Inflammatory macrophage treated with lipopolysaccharide for 1 hour (primary cell): Measurements from ENCODE around the gene TLCD3B.

Experiments used
- DNase-seq, 2 donors: peaks; one replicate each; pipeline ENCODE4 v3.0.0-alpha.2; 2020 to 2022

The TLCD3B gene, protein sequence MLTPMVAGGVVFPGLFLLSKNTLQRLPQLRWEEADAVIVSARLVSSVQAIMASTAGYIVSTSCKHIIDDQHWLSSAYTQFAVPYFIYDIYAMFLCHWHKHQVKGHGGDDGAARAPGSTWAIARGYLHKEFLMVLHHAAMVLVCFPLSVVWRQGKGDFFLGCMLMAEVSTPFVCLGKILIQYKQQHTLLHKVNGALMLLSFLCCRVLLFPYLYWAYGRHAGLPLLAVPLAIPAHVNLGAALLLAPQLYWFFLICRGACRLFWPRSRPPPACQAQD

DNA sequence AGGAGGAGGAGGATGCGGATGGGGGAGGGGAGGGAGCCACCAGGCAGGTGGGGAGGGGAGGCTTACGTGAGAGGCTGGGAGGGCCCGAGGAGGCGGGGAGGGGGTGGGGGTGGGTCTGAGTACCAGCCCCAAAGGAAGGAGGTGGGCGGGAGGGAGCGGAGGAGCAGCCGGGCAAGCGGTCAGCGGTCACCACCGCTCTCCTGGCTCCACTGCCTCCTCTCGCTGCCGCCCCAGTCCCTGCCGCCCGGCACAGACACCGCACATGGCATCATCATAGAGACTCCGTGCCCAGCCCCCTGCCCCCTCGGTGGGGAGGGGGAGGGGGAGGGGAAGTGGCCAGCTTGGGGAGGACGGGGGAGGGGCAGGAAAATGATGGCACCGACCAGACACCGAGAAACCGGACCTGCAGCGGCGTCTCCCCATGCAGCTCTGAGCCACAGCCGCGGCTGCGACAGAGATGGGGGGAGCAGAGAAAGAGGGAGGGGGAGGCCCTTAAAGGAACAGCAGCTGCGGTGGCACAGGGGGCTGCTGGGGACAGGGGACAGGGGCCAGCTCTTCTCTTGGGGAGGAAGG lies at the start of gene TLCD3B:
TLCD3B (minus strand) TSS at position 431 of the 573 bp plus-strand sequence. CDS start 744 bp downstream, outside the sequence.
- DNase-seq = no peak

DNA sequence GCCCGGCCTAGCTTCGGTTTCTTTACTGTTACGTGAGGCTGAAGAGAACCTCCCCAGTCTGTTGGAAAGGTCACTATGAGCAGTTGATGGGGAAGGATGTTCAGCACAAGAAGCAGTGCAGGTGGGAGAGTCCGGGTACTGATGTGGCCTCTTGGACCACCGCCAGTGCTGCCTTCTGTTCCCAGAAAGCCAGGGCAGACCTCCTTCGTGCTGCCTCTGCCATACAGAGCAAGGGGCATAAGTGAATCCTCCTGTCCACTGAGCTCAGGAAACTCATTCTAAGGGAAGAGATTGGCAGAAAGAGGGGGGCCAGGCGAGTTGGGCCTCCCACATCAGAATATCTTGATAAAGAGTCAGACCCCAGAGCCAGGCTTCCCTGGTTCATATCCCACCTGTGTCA lies 48.4 kb upstream of the TLCD3B start:
- no peak for DNase-seq

DNA sequence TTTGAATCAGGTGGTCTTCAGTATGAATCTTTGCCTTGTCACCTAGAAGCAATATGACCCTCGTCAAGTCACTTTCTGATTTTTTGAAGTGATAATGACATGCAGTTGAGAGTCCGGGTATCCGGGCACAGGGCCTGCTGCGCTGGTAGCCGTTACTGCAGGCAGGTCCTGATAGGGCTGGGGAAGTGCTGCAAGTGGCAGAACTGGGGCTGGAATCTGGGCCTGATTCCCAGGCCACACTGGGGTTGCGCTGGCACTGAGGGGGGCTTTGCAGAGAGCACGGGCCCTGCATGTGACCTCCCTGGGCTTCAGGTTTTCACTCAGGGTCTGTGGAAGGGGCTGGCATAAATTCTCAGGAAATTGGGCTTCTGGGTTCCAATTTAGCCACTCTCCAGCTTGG lies 47.7 kb upstream of the TLCD3B start:
- no peak for DNase-seq

DNA sequence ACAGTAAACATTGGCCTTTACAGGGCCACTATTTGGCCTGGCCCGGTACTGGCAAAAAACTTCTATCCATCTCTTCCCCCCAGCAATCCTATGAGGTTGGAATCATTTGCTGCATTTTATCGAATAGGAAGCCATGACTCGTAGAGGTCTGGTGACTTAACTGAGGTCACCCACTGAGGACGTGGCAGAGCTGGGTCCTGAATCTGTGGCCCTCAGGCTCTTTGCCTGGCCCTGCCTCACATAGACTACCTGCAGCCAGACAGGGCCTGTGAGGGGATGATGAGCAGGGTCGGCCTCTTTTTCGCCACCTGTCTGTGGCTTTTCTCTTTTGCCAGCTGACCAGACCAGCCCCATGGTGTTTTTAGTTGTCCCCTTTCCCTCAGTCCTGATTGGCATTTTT lies 46.6 kb upstream of the TLCD3B start:
- DNase-seq = no peak

DNA sequence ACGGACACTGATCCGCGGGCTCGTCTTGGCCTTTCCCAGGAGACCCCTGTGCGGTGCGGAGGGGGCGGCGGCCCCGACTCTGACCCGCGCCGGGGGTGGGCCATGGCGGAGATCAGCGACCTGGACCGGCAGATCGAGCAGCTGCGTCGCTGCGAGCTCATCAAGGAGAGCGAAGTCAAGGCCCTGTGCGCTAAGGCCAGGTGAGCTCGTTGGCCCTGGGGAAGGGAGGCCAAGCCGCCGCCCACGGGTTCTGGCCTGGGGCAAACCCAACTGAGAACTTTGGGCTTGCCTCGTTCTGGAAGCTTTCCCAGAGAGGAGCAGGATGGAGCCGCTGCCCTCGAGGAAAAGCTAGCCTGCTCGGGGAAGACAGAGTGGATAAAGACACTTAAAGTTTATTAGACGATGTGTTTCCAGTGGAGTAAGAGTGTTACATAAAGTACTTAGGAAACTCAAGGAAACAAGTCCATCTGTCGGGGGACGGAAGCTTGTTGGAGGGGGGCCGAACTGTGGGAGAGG lies 45.3 kb upstream of the TLCD3B start:
- no peak for DNase-seq

DNA sequence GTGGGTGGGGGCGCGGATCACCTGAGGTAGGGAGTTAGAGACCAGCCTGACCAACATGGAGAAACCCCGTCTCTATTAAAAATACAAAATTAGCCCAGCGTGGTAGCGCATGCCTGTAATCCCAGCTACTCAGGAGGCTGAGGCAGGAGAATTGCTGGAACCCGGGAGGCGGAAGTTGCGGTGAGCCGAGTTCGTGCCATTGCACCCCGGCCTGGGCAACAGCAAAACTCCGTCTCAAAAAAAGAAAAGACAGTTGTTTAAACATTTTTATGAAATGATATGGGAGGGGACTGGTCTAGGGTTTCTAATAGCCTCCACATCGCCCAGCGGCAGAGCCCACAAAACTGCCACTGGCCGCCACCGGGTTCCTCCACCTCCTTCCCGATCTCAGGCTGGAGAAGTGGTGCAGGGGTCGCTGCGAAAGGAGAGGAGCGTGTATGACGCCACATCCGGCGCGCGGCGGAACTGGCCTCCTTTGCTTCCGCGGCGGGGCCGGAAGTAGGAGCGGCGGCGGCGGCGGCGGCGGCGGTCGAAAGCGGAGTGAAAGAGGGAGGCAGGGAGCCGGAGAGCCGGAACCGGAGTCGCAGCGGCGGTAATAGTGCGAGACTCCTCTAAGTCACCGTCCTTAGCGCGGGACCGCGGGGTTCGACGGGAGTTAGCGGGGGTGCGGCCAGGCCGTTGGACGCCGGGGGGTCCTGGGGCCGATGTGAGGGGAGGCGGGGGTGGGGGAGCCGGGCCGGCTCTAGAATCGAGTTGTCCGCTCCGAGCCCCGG lies 44.6 kb upstream of the TLCD3B start, which contains the start of gene PPP4C:
PPP4C (plus strand) TSS at position 492 of the 773 bp plus-strand sequence. CDS start 384 bp downstream, outside the sequence.
- peak; percentile 83 to 90 for DNase-seq

DNA sequence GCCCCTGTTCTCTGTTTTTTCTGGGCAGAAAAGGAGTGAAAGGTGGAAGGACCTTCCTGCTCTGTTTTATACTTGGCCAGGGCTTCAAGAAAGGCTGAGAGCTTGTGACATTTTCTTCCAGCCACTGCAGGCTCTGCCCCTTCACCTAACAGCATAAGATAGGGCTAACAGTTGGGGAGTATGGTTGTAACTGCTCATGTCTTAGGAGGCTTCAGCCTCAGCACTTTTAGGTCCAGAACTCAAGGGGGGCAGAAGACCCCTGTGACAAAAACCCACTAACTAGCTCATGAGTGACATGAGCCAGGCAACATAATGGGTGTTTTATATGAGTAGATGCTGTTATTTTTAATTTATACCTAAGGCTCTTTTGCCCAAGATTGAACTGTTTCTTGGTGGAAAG lies 39.4 kb upstream of the TLCD3B start:
- DNase-seq = no peak

DNA sequence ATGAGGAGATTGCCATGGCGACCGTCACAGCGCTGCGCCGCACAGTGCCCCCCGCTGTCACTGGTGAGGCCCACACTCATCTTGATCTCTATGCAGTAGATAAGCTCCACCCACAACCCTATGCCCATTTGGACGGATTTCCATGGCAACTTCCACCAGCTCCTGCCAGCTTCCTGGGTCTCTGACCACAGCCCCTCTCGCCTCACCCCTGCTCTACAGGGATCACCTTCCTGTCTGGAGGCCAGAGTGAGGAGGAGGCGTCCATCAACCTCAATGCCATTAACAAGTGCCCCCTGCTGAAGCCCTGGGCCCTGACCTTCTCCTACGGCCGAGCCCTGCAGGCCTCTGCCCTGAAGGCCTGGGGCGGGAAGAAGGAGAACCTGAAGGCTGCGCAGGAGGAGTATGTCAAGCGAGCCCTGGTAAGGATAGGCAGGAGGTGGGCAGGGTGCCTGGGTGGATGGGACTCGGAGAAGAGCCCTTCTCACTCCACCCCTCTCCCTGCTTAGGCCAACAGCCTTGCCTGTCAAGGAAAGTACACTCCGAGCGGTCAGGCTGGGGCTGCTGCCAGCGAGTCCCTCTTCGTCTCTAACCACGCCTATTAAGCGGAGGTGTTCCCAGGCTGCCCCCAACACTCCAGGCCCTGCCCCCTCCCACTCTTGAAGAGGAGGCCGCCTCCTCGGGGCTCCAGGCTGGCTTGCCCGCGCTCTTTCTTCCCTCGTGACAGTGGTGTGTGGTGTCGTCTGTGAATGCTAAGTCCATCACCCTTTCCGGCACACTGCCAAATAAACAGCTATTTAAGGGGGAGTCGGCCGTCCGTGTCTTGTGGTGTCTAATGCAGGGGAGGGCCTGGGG lies 38.8 kb upstream of the TLCD3B start:
- no peak for DNase-seq

DNA sequence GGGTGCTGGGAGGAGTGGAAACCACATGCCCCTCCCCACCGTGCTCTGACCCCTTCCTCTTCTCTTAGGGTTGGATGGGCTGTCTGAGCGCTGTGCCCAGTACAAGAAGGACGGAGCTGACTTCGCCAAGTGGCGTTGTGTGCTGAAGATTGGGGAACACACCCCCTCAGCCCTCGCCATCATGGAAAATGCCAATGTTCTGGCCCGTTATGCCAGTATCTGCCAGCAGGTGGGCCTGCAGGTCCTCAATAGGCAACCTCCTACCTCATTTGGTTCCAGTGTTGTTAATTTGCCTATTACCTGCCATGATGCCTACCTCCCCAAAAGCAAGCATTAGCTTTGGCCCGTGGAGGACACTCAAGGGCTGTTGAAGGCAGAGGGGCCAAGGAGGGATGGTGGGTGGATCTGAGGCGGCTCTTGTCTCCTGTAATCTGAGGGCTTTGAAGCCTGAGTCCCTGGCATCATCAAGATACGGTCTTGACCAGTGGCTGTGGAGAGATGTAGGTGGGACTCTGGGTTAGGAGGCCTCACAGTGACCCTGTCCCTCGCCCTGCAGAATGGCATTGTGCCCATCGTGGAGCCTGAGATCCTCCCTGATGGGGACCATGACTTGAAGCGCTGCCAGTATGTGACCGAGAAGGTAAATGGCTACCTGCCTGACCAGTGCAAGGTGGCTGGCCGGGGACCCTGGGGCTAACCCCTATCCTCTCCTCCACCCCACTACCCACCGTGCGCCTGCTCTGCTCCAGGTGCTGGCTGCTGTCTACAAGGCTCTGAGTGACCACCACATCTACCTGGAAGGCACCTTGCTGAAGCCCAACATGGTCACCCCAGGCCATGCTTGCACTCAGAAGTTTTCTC lies 37.9 kb upstream of the TLCD3B start:
- peak; percentile 9 to 52 for DNase-seq

DNA sequence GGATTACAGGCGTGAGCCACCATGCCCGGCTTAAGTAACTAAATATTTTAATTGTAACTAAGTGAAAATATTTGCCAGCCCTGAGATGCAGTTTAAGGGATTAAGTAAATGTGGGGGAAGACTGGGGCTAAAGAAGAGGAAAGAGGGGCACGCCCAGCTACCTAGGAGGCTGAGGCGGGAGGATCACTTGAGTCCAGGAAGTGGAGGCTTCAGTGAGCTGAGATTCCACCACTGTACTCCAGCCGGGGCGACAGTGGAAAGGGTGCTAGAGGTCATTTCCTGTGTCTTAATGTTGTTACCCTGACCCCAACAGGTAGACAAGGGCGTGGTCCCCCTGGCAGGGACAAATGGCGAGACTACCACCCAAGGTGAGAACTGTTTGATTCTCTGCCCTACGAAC lies 37.3 kb upstream of the TLCD3B start:
- DNase-seq = no peak

DNA sequence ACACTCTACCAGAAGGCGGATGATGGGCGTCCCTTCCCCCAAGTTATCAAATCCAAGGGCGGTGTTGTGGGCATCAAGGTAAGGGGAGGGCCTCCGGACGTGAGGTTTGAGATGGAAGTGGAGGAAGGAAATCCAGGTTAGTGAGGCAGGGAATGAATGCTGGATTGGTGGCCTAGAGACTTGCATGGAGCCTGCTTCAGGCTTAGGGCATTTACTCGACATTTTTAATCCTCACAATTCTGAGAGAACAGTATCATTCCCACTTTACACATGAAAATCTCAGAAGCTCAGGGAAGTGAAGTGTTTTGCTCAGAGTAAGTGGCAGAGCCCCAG lies 36.5 kb upstream of the TLCD3B start:
- no peak for DNase-seq

DNA sequence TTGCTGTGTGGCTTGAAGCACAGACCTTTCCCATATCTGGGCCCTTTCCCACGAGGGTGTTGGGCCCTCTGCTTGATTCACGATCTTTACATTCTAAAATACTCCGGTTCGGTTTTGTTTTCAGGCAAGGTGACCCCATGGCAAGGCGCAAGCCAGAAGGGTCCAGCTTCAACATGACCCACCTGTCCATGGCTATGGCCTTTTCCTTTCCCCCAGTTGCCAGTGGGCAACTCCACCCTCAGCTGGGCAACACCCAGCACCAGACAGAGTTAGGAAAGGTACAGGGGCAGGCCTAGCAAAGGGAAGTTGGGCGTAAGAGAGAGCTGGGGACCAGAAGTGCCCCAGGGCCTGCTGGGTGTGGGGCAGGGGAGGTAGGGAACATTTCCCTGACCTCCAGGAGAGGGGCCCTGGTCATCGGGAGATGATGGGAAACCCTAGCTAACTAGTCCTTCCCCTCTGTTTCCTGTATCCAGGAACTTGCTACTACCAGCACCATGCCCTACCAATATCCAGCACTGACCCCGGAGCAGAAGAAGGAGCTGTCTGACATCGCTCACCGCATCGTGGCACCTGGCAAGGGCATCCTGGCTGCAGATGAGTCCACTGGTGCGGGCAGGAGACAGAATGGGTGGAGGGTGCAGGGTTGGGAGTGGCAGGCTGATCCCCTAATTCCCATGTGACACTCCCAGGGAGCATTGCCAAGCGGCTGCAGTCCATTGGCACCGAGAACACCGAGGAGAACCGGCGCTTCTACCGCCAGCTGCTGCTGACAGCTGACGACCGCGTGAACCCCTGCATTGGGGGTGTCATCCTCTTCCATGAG lies 35.9 kb upstream of the TLCD3B start:
- peak; percentile 46 to 63 for DNase-seq

DNA sequence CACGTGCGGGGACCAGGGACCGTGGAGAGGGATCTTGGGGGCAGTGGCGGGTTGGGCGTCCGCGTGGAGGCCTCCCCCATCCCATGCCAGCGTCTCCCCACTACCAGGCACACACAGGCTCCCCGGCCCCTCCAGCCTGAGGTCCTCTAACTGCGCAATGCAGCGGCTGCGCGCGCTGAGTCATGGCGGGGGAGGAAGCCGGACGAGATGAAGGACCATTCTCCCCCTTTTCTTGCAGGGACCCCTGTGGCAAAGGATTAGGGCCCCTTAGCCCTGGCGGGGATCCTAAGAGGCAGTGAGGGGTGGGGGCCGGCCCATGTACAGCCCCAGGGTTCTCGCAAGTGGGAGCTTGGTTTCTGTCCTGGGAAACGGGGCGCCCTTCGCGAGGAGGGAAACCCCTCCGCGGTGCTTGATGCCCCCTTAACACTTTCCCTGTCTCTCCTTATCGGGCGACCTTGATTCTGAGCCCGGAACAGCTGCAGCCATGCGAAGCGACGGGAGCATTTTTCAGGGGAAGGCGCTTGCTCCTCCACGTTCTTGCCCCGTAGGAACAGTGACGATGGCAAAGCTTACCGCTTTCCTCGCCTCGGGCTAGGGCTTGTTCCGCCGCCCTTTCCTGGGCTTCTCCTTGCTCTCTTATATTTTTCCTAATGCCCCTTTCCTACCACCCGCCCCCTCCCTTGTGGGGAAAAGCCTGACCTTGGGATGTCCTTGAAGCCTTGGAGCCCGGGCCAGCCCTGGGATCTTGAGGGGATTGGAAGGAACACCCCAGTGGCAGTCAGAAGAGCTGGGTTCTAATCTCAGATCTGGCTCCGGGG lies 35.1 kb upstream of the TLCD3B start:
- DNase-seq = peak; percentile 55 to 62

DNA sequence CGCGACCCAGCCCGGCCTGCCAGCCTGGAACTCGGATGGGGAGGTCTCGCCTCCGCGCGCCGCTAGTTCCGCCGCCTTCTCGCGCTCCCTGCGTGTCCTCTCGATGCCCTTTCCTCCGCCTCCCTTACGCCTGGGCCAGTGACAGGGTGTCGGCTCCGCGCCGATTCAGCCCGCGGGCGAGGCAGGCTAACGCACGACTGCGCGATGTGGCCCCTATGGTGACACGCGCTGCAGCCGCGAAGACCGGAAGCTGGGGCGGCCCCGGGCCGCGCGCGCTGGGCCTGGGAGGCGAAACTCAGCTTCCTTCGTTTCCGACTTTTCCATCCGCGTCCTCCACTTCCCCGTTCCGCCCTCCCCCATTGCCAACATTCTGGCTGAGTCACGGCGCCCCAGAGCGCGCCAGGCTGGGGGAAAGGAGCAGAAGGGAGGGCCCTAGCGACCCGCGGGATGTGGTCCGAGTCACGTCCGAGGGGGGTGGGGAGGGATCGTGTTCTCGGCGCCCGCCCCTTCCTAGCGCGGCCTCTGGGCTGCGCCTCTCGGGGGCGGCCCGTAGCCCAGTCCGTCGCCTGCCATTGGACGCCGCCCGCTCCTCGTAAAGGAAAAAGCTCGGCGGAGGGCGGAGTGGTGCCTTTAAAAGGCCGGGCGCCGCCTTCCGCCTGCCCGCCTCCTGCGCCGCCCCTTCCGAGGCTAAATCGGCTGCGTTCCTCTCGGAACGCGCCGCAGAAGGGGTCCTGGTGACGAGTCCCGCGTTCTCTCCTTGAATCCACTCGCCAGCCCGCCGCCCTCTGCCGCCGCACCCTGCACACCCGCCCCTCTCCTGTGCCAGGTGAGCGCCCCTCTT lies 34.3 kb upstream of the TLCD3B start, which contains the start of gene ALDOA:
ALDOA (plus strand) TSS at position 659 of the 841 bp plus-strand sequence. CDS start 1,138 bp downstream, outside the sequence.
- DNase-seq = peak; percentile 97

DNA sequence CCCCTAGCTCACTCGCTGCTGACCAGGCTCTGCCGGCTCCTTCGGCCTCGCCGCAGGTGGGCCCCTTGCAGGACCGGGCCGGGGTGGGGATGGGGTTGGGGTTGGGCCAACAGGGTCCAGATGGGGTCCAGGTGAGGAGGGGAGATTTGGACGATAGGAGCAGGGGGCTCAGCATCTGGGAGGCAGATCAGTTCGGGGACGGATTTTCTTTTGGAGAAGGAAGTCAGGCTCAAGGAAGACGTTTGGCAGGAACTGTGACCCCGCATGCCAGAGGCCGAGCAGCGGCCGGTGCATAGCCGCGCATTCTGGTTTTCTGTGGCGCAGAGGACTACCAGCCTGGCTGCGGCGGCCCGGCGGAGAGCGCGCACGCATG lies 33.6 kb upstream of the TLCD3B start:
- no peak for DNase-seq

DNA sequence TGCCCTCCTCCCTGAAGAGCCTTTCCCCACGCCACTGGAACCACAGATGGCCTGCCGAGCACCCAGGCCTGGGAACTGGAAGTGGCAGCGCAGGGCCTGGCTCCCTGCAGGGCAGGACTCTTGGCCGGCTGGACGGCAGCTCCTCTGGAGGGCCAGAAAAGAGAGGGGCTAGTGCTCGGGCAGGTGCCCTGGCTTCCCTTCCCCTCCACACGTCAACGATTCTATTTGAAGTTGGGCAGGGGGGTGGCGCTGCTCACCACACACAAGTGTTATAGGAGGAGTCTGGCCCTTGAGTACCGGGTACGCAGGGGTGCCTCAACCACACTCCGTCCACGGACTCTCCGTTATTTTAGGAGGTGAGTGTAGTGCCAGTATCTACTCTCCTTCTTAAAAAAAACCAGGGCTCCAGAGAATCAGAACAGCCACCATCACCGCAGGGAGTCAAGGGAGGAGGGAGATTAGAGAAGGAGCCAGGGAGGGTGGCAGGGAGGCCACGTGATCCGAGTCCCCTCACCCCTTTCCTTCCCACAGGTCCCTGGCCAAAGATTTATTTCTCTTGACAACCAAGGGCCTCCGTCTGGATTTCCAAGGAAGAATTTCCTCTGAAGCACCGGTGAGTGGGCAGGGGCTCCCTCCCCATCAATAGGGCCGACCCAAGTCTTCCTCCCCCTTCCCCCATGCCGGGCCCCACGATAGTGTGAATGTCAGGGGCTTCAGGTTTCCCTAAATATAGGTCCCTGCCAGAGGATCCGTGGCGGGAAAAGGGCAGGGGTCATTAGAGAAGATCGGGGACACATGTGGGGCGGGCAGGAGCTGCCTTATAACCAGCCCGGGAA lies 33.0 kb upstream of the TLCD3B start:
- peak in 1 of 2 donors; percentile 22 for DNase-seq

DNA sequence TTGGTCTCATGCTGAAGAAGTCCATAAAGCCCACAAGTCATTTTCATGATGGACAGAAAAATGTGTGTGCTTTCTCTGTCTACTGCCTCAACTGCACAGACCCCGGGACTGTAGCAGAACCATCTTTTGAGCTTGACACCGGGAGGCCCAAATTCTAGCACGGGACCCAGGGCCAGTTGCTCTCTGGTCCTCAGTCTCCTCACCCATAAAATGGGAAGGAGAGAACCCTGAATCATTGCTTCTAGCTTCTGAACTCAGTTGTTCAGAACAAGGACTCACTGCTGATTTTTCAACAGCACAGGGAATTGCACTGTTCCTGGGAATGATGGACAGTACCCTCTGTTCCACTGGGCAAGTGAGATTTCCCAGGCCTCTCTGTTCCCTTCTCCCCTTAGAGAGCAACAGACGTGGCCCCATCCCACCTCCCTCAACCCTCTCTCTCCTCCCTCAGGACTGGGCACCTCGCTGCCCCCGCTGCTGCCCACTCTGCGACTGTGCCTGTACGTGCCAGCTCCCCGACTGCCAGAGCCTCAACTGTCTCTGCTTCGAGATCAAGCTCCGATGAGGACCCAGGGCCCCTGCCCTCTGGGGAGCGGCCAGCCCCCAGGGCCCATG lies 32.3 kb upstream of the TLCD3B start:
- DNase-seq = no peak
